Thyroid gland (tissue), 4 donors: ENCODE results near the gene PCDH15. TPM values are rescaled to one million over a fixed set of nuclear protein-coding genes. Genes with fewer than 3 reads are reported as not detected.

Experiments used
- DNase-seq, 2 donors: peaks; one replicate each; pipeline ENCODE4 v3.0.0-alpha.2; 2019
- H3K27ac ChIP-seq, 3 donors: fragments of 200-600 bp; sonication (generic); 1 replicate in 2 of 3; 2 replicates in 1 of 3; pipeline ENCODE4 v1.5.1; 2016 to 2019; ENCODE audit warnings: mild to moderate bottlenecking in 1 of 3, moderate library complexity in 1 of 3
- H3K27me3 ChIP-seq: fragments of 200-600 bp; sonication (generic); one replicate; pipeline ENCODE4 v1.5.1; 2019
- H3K36me3 ChIP-seq, 2 donors: fragments of 200-600 bp; sonication (generic); one replicate each; pipeline ENCODE4 v1.5.1; 2016 to 2019
- H3K4me1 ChIP-seq, 2 donors: fragments of 200-600 bp; sonication (generic); one replicate each; pipeline ENCODE4 v1.5.1; 2017 to 2019
- H3K4me3 ChIP-seq, 3 donors: fragments of 200-600 bp; sonication (generic); replicated peaks in 1 of 3; 1 replicate in 2 of 3; 2 replicates in 1 of 3; pipeline ENCODE4 v1.5.1; 2016; ENCODE audit warnings: mild to moderate bottlenecking in 1 of 3
- H3K9me3 ChIP-seq: fragments of 200-600 bp; sonication (generic); one replicate; pipeline ENCODE4 v1.5.1; 2017
- POLR2A ChIP-seq, 2 donors: fragments of 450-650 bp; IDR thresholded peaks; one replicate each; pipeline ENCODE4 v1.6.1; 2017; ENCODE audit warnings: antibody characterized with exemption in 2 of 2, mild to moderate bottlenecking in 2 of 2, moderate library complexity in 1 of 2
- WGBS, 2 donors: methylation state at CpG; one replicate each; pipeline ENCODE4 v1.1.5; 2017; 5-methylcytosine and 5-hydroxymethylcytosine counted together
- intact Hi-C: fragments of 100-400 bp; cut with DNase I; formaldehyde crosslinking; loops from one replicate; pipeline ENCODE4 v1.15.1; 2023
- total RNA-seq, 4 donors: library from RNA; depleted of rRNA; stranded (reverse); fragments of >200 nt; gene quantifications; one replicate each; pipeline ENCODE4 v1.2.3, GENCODE V29; 2016
- TF ChIP-seq, protein P1 (sequence below), 6 experiments: fragments of 200-600 bp in 3 of 6; fragments of 450-650 bp in 3 of 6; sonication (generic) in 3 of 6; IDR thresholded peaks; one replicate each; pipeline ENCODE4 v1.5.1; 2016 to 2019; ENCODE audit warnings: antibody characterized with exemption in 6 of 6, mild to moderate bottlenecking in 2 of 6, inconsistent platforms in 1 of 6, moderate library complexity in 1 of 6

The PCDH15 gene
- total RNA-seq, 4 donors from 2014 or later, result not detected

- 81 to 83% methylated on average over 1 of the region's 1 CpG for WGBS, 2 donors
- H3K36me3 ChIP-seq, result no peaks in the 10 kb centered on the region
- TF ChIP-seq, protein P1, sequence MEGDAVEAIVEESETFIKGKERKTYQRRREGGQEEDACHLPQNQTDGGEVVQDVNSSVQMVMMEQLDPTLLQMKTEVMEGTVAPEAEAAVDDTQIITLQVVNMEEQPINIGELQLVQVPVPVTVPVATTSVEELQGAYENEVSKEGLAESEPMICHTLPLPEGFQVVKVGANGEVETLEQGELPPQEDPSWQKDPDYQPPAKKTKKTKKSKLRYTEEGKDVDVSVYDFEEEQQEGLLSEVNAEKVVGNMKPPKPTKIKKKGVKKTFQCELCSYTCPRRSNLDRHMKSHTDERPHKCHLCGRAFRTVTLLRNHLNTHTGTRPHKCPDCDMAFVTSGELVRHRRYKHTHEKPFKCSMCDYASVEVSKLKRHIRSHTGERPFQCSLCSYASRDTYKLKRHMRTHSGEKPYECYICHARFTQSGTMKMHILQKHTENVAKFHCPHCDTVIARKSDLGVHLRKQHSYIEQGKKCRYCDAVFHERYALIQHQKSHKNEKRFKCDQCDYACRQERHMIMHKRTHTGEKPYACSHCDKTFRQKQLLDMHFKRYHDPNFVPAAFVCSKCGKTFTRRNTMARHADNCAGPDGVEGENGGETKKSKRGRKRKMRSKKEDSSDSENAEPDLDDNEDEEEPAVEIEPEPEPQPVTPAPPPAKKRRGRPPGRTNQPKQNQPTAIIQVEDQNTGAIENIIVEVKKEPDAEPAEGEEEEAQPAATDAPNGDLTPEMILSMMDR (IDR thresholded peaks at IDR 0.05), result no peak
- TF ChIP-seq POLR2A (IDR thresholded peaks at IDR 0.05), result no peak
These were observed 26.0 kb upstream of the PCDH15 start for GRCh38 chr10:54826994-54827560.

DNA sequence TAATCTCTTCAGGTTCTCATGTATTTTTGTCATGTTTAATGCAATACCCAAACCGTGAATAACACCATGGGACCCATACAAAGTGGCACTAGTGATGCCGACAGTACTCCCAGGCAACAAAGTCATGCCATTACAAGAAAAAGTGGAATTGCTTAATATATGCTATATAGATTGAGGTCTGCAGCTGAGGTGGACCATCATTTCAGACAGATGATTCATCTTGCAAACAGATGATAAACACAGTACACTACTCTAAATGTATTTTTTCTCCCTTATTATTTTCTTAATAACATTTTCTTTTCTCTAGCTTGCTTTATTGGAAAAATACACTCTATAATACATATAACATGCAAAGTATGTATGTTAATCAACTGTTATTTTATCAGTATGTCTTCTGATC, 14.6 kb upstream of the PCDH15 start:
- no peaks in the 10 kb centered on the region for H3K36me3 ChIP-seq
- H3K4me1 ChIP-seq, result no peaks in the 10 kb centered on the region
- H3K27ac ChIP-seq, result no peak overlapping the region
- H3K9me3 ChIP-seq, result no peaks in the 10 kb centered on the region
- DNase-seq, result no peak
- 86 to 92% methylated on average over 2 of the region's 2 CpGs for WGBS, 2 donors
- TF ChIP-seq POLR2A (IDR thresholded peaks at IDR 0.05), result no peak
- TF ChIP-seq, protein P1 (IDR thresholded peaks at IDR 0.05), result no peak
- intact Hi-C loops, result no loop called here
- H3K27me3 ChIP-seq, result no peaks in the 10 kb centered on the region
- H3K4me3 ChIP-seq, result no peak overlapping the region

More at GRCh38 chr10:54826994-54827560, 26.0 kb upstream of the PCDH15 start:
- DNase-seq, result no peak
- intact Hi-C loops, result no loop called here
- Histone ChIP-seq H3K9me3 (no peaks in the 10 kb centered on the region), H3K27me3 (no peaks in the 10 kb centered on the region), H3K4me3 (no peak overlapping the region), H3K4me1 (no peaks in the 10 kb centered on the region), H3K27ac (no peak overlapping the region)

DNA sequence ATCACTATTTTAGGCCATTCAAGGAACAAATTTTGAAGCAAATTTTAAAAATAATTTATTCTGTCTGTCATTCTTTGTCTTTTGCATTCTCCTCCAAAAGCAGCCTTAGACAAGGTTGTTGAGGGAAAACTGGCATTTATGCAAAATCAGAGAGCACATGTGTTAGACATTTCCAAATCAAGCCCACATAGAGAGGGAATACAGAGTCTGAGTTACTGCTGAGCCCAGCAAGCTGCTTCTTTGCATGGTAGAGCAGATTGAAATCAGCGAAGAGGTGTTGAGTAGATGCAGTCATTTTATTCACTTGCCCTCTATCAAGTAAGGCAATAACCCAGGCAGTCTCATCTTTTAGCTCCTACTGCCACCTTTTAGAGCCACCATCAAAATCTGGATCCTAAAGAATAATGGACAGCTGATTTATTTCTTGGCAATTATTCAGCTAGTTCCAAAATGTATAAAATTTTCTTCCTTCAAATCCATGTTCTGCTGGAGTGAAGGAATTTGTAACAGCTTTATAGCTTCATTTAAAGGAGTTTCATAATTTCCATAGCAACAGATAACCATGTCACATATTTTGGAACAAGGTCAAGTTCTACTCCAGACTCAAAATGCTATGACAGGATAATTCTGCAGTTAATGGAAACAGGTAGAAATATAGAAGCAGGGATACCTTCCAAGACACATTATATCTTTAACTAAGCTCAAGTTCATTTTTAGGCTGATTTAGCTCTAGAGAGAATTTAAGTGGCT, 7.3 kb upstream of the PCDH15 start:
- intact Hi-C loops, result no loop called here
- Histone ChIP-seq H3K4me1 (no peaks in the 10 kb centered on the region), H3K27ac (no peak overlapping the region), H3K27me3 (no peaks in the 10 kb centered on the region), H3K9me3 (no peaks in the 10 kb centered on the region), H3K36me3 (no peaks in the 10 kb centered on the region), H3K4me3 (no peak overlapping the region)
- TF ChIP-seq, protein P1 (IDR thresholded peaks at IDR 0.05), result no peak
- no peak for TF ChIP-seq POLR2A (IDR thresholded peaks at IDR 0.05)
- DNase-seq, result no peak
- WGBS, 2 donors, result 91 to 100% methylated on average over 1 of the region's 1 CpG

- Histone ChIP-seq H3K36me3 (no peaks in the 10 kb centered on the region), H3K4me1 (no peaks in the 10 kb centered on the region), H3K9me3 (no peaks in the 10 kb centered on the region), H3K4me3 (no peak overlapping the region), H3K27me3 (no peaks in the 10 kb centered on the region), H3K27ac (no peak overlapping the region)
- no peak for TF ChIP-seq POLR2A (IDR thresholded peaks at IDR 0.05)
- TF ChIP-seq, protein P1 (IDR thresholded peaks at IDR 0.05), result no peak
- WGBS, 2 donors, result 80 to 88% methylated on average over 1 of the region's 1 CpG
- no peak for DNase-seq
- intact Hi-C loops, result no loop called here
These were observed 1.5 kb downstream of the PCDH15 start for GRCh38 chr10:54799506-54799905.

DNA sequence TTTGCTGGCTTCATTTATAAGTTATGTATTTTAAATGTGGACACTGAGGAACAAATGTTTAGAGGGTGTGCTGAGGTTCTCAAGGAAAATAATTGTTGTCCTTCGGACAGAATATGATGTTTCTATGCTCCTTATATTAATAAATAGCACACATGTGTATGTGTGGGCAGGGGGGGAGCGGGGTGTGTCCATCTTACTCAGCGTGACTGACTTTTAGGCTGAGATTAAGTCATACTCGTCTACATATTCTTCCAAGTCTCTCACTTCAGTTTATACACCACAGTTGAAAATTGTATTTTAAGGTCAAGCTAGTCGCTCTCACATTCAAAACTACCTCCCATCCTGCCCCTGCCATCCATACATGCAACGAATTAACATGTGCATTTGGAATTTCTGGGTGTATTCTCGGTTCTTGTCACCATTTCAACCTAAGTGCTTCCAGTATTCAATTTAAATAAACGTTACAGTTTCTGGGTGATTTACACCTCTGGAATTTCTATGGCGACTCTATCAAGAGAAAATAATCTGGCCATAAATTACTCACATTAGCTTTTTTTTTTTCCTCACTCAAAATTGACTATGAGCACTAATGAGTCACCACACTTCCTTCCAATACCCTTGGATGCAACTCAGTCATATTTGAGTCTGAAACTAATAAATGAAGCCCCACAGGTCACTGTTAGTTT, 3.3 kb downstream of the PCDH15 start:
- no peaks in the 10 kb centered on the region for H3K36me3 ChIP-seq
- H3K27me3 ChIP-seq, result no peaks in the 10 kb centered on the region
- H3K27ac ChIP-seq, result no peak overlapping the region
- intact Hi-C loops, result no loop called here
- DNase-seq, result no peak
- TF ChIP-seq, protein P1 (IDR thresholded peaks at IDR 0.05), result no peak
- TF ChIP-seq POLR2A (IDR thresholded peaks at IDR 0.05), result no peak
- 77% methylated on average over 9 of the region's 9 CpGs for WGBS, 2 donors
- H3K4me3 ChIP-seq, result no peak overlapping the region
- H3K4me1 ChIP-seq, result no peaks in the 10 kb centered on the region
- no peaks in the 10 kb centered on the region for H3K9me3 ChIP-seq
